Activated naive CD4-positive, alpha-beta T cell treated with anti-CD3 and anti-CD28 coated beads, Interleukin-2, amount 50 U/mL, for 72 hours (primary cell): ENCODE measurements around the gene NPBWR2. TPM values are rescaled to one million over a fixed set of nuclear protein-coding genes. Genes with fewer than 3 reads are reported as not detected.

ENCODE experiments used
- ATAC-seq, 2 donors: fragments of 150-1000 bp; cut with Tn5 transposase; 2 replicates each; pipeline ENCODE4 v1.10.0; 2021; ENCODE audit warnings: mild to moderate bottlenecking in 2 of 2, moderate library complexity in 2 of 2
- DNase-seq, 2 donors: peaks; one replicate each; pipeline ENCODE4 v3.0.0; 2021 to 2022; ENCODE audit warnings: low spot score in 2 of 2
- H3K27ac Mint-ChIP-seq, 2 donors: one replicate each; pipeline ENCODE4 v1.8.0; 2022; ENCODE audit warnings: mild to moderate bottlenecking in 2 of 2, mixed read lengths in 2 of 2
- H3K36me3 Mint-ChIP-seq, 2 donors: one replicate each; pipeline ENCODE4 v1.8.0; 2022; ENCODE audit warnings: mixed read lengths in 2 of 2
- H3K9me3 Mint-ChIP-seq, 2 donors: one replicate each; pipeline ENCODE4 v1.8.0; 2022; ENCODE audit warnings: mixed read lengths in 2 of 2
- total RNA-seq, 2 donors: library from RNA; stranded (reverse); gene quantifications; one replicate each; pipeline ENCODE4 v1.2.3, GENCODE V29; 2022

NPBWR2 gene, protein sequence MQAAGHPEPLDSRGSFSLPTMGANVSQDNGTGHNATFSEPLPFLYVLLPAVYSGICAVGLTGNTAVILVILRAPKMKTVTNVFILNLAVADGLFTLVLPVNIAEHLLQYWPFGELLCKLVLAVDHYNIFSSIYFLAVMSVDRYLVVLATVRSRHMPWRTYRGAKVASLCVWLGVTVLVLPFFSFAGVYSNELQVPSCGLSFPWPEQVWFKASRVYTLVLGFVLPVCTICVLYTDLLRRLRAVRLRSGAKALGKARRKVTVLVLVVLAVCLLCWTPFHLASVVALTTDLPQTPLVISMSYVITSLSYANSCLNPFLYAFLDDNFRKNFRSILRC
- not detected for total RNA-seq

DNA sequence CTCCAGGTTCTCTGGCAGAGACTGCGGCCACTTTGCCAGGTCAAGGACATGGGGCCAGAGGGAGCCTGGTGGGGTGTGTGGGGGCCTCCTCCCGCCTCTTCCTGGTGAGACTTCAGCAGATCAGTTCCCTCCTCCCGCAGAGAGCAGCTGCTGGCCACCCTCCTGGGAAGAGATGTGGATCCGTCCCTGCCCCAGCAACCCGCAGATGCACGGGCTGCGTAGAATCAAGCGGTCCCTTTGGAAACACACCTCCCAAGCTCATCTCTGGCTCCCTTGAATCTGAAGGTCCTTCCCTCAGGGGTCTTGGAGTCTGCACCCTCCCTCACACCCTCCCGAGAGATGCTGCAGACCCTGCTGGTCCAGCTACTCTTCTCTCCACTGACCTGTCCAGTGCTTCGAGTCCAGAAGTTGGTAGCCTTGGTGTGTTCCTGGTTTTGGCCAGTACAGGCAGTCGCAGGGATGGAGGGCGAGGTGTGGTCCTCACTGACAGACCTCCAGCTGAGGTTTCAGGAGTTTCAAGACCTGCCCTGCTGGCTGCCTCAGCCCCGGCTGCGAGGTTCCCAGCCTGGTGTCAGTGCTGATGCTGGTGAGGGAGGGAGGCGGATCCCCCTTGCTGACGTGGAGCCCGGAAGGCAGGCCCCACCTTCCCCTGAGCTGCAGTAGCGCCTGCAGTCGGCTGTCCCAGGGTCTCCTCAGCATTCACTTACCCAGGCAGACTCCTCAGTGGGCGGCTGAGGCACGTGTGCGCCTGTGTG lies at the start of gene NPBWR2:
NPBWR2 (minus strand) TSS at position 585 of the 755 bp plus-strand sequence. CDS start 734 bp downstream, outside the sequence.
- Mint-ChIP-seq H3K36me3 (no peaks in the 10 kb centered on the region), H3K9me3 (no peaks in the 10 kb centered on the region), H3K27ac (no peak within 1 kb of the TSS)
- ATAC-seq (peak in 1 of 2 donors; percentile 60), DNase-seq (peak; percentile 8 to 45)

DNA sequence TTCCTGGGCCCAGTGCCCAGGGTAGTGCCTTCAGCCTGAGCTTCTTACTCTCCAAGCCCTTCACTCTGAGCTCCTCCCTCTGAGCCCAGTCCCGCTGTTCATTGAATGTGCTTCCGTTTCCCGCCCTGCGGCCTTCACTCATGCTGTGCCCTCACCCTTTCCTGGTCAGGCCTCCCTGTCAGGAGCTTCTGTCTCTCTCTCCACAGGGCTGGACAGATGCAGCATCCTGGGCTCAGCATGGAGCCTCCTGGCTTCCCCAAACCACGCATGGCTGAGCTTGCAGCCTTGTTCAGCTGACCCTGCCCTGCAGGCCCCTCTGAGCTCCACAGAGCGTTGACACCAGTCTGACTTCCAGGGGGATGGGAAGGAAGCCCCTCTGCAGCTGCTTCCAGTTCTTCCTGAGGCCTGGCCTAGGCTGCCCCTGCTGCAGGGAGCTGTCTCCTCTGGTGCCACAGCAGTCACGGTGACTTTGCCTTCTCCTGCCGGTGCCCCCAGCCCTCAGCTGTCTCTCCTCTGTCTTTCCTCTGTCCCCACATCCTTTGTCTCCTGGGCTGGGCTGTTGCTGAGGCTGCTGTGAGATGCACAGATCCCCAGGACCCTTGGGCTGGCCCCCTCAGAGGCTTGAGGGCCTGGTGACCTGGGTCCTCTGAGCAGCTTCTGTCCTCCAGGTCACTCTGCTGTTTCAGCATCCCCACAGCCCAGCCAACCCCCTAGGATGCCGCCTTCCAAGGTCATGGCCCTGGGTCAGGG lies 48.9 kb upstream of the NPBWR2 start:
- H3K9me3 Mint-ChIP-seq = no peaks in the 10 kb centered on the region
- peak overlapping the region in 1 of 2 donors; percentile 74 for H3K27ac Mint-ChIP-seq
- peaks cover under 1% of the 10 kb centered on the region in 2 donors for H3K36me3 Mint-ChIP-seq
- DNase-seq = no peak
- ATAC-seq = no peak

DNA sequence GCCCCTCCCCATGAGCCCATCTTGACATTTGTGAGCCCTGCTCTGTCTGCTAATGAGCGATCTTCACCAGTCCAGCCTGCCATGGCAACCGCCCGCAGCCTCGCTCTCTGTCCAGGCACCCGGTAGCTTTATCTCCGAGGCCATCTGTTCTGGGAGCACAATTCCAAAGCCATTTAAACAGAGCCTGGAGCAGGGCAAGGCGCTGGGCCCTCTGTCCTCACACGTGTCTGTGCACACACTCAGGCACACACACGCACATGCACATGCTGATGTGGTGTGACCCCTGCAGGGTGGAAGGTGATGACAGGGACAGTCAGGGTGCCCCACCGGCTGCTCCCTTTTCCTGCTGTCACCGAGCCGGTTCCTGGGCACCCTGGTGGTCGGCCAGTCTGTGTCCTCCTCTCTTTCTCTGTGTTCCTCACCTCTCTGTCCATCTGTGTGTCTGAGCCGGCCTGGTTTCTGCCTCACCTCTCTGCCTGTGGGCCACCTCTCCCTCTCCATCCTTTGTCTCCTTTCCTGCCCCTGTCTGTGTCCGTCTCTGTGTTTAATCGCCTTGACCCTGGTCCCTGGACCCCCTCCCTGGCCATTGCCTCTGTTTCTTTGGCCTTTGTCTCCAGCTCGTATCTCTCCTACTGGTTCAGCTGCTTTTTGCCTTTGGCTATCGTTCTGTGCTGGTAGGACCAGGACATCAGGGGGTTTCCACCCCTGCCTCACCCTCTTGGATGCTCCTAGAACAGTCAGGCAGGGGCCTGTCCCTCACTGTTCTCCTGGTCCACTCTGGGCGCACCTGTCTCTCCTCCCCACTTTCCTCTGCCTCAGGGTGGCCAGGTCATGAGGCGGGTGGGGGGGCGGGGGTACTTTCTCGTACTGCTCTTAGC lies 48.1 kb upstream of the NPBWR2 start:
- DNase-seq (no peak), ATAC-seq (no peak)

DNA sequence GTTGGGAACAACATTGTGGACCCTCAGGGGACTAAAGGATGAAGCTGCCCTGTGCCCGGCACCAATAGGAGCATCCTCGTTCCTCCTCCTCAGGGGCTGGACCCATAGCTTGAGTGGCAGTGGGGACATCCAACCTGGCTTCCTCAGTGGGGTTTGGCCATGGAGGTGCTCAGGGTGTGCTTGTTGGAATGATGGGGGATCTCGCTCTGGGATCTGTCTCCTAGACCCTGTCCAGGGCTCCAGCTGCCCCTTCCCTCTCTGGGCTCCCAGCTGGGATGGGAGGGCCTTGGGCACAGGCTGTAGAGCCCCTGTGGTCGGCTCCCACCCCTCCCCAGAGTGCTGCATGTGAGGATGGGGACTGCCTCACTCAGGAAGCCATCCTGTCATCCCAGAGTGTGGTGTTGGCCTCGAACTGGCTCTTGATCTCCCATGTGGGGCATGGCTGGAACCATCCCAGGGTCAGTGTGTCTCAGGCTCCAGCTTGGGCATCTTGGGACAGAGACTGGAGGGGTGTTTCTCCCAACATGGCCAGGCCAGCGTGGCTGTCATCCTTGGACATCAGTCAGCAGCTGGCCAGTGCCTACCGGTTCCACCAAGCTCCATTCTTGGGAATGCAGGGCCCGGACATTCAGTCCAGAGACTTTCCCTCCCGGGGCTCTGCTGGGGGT lies 47.4 kb upstream of the NPBWR2 start:
- ATAC-seq (no peak), DNase-seq (no peak)
- no peaks in the 10 kb centered on the region for H3K9me3 Mint-ChIP-seq
- H3K27ac Mint-ChIP-seq = no peak overlapping the region
- no peaks in the 10 kb centered on the region for H3K36me3 Mint-ChIP-seq

More for the DNA sequence above, 48.1 kb upstream of the NPBWR2 start:
- H3K36me3 Mint-ChIP-seq = no peaks in the 10 kb centered on the region
- H3K27ac Mint-ChIP-seq = peak overlapping the region; percentile 60 to 74
- H3K9me3 Mint-ChIP-seq = no peaks in the 10 kb centered on the region

DNA sequence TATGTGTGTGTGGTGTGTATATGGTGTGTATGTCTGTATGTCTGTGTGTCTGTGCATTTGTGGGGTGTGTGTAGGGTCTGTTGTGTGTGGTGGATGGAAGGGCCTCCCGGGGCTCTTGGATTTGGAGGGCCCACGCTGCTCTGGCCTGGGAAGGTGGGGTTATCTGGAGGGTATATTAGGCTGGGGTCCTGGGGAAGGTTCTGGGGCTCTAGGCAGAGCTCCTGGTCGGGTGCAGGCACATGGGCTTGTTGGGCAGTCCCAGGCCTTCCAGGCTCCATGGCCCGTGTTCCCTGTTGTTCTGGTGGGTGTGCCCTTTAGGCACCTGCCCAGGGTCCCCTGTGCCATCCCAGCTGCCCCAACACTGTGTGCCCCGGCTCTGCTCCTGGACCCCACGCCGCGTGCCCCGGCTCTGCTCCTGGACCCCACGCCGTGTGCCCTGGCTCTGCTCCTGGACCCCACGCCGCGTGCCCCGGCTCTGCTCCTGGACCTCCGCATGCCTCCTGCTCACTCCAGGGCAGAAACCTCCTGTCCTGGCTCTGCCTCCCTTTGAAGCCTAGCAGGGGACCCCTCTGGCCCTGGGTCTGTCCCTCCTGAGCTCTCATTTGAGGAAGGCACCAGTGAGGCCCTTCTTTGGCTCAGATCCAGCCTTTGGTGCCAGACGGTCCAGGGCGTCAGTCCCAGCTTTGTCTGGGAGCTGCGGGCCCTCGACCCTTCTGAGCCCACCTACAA lies 46.7 kb upstream of the NPBWR2 start:
- H3K27ac Mint-ChIP-seq = no peak overlapping the region
- H3K36me3 Mint-ChIP-seq = no peaks in the 10 kb centered on the region
- no peaks in the 10 kb centered on the region for H3K9me3 Mint-ChIP-seq
- DNase-seq = no peak
- ATAC-seq = no peak

DNA sequence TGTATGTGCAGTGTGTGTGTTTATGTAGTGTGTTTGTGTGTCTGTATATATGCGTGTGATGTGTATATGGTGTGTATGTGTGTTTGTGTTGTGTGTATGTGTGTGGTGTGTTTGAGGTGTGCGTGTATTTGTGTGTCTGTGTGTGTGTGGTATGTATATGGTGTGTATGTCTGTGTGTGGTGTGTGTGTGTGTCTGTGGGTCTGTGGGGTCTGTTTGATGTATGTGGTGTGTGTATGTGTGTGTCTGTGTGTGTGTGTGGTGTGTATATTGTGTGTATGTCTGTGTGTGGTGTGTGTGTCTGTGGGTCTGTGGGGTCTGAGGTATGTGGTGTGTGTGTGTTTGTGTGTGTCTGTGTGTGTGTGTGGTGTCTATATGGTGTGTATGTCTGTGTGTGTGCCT lies 46.0 kb upstream of the NPBWR2 start:
- DNase-seq = no peak
- no peaks in the 10 kb centered on the region for H3K9me3 Mint-ChIP-seq
- no peaks in the 10 kb centered on the region for H3K36me3 Mint-ChIP-seq
- no peak overlapping the region for H3K27ac Mint-ChIP-seq
- no peak for ATAC-seq

DNA sequence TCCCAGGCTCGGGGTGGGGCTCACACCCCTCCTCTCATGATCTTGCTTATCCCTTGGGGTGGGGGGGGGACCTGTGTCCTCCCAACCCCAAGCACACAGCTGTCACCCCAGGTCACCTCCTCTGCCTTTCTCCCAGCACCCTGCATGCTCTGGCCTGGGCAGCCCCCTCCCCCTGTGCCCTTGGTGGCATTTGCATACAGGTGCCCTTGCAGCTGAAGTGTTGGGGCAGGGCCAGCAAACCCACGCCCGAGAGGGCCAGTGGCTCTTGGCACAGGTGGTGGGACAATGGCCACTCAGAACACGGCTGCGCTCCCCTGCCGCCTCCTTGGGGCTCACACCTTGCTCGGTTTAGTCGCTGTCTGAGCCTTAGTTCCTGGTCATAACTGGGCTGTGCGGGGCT lies 45.5 kb upstream of the NPBWR2 start:
- Mint-ChIP-seq H3K36me3 (no peaks in the 10 kb centered on the region), H3K9me3 (no peaks in the 10 kb centered on the region), H3K27ac (no peak overlapping the region)
- ATAC-seq (no peak), DNase-seq (no peak)

DNA sequence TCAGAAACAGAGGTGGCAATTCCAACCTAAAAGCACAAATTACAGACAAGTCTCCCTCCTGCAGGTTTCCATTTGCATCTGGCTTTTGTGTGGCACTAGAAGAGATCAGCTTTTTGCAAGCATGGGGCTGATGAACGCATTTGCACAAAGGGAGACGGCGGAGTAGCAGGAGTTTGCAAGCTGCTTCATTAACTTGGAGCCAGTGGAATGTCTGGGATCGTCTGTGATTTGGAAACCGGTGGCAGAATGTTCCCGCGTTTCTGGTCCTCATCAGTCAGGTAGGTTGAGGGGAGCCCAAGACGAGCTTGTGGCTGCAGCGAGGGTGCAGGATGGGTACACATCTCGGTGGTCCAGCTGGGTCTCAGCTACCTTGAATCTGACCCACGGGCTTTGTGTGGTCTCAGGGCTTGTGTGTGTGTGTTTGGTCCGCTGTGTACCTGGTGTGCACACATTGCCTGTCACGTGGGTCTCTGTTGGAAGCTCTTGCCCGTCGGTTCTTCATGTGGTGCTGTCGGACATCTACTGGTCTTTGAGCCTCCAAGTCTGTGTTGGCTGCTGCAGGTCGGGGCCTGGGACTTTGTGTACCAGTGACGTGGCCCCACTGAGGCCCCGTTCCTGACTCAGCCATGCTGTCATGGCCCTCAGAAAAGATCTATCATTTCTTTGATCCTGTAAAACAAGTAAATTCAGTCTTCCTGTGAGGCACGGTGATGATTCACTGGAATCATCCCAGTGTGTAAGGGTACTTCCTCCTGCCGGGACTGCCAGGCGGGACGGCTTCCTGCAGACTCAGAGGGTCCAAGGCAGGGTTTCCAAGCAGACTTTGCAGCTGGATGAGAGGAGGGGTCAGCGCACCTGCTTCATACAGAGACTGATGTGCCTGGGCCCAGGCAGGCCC lies 44.5 kb upstream of the NPBWR2 start:
- Mint-ChIP-seq H3K27ac (no peak overlapping the region), H3K9me3 (no peaks in the 10 kb centered on the region), H3K36me3 (no peaks in the 10 kb centered on the region)
- DNase-seq = no peak
- no peak for ATAC-seq

DNA sequence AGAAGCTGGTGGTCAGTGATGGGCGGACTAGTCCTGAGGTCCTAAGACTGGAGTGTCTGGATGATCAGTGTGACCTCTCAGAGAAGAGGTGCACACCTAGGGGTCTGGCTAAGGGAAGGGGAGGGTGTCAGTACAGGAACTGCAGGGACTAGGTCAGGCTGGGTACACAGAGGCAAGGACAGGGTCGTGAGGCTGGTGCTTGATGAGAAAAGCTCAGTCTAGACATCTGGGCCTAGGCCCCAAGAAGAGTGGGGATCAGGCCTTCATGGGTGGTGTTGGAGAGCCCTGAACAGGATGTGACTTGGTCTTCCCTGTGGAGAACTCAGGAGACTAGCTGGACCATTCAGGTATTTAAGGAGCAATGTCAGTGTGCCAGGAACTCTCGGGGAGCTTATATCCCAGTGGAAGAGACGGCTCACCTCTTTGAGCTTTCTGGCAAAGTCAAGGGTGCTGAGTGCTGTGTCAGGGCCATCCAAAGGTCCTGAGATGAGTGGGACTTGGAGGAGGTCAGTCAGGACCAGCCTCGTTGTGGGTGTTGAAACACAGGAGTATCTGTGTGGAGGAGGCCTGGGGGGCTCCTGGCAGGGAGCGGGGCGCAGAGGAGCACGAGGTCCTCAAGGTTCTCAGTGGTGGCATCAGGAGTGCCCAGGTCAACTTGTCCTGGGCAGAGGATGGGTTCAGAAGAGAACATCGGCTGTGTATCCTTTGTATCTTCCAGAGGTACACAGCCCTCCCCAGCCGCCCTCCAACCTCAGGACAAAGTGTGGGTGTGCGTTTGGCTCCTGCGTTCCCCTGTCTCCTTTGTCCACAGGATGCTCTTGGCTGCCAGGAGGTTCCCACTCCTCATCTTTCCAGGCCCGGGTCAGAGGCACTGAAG lies 43.6 kb upstream of the NPBWR2 start:
- peak overlapping the region in 1 of 2 donors; percentile 24 for H3K27ac Mint-ChIP-seq
- H3K9me3 Mint-ChIP-seq = no peaks in the 10 kb centered on the region
- ATAC-seq (no peak), DNase-seq (peak in 1 of 2 donors; percentile 40)
- H3K36me3 Mint-ChIP-seq = no peaks in the 10 kb centered on the region

DNA sequence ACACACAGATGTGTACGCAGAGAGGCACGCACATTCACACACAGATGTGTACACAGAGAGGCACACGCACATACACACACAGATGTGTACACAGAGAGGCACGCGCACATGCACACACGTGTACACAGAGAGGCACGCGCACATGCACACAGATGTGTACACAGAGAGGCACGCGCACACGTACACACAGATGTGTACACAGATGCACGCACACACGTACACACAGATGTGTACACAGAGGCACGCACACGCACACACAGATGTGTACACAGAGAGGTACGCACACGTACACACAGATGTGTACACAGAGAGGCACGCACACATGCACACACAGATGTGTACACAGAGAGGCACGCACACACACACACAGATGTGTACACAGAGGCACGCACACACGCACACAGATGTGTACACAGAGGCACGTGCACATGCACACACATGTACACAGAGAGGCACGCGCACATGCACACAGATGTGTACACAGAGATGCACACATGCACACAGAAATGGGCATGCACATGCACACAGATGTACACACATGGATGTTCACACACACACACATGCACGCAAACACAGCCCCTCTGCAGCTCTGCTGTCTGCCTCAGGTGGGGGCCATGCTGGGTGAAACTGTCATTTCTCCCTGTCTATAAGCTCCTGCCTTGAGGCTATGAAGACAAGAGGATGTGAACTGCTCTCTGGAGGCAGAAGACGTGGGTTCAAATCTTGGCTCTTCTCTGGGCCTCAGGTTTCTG lies 42.6 kb upstream of the NPBWR2 start:
- peaks cover 4 to 5% of the 10 kb centered on the region in 2 donors for H3K36me3 Mint-ChIP-seq
- H3K27ac Mint-ChIP-seq = no peak overlapping the region
- H3K9me3 Mint-ChIP-seq = peaks cover 2 to 5% of the 10 kb centered on the region in 2 donors
- no peak for ATAC-seq
- DNase-seq = no peak

DNA sequence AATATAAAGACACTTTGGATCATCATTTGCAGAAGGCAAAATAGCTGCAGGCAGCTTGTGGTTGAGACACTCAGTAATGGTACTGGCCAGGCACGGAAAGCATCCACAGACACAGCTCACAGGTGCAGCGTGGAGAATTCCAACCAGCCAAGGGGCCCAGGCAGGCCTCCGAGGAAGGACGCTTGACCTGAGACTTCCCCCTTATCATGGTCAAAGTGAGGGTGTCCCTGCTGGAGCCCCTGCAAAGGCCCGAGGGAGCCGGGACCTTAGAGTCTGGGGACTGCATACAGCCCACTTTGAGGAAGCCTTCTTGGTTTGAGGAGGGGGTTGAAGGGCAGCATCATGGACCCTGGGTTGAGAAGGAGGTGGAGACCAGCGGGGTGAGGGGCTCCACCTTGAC lies 41.8 kb upstream of the NPBWR2 start:
- H3K27ac Mint-ChIP-seq = no peak overlapping the region
- peaks cover 9 to 13% of the 10 kb centered on the region in 2 donors for H3K9me3 Mint-ChIP-seq
- H3K36me3 Mint-ChIP-seq = peaks cover 12 to 14% of the 10 kb centered on the region in 2 donors
- ATAC-seq (no peak), DNase-seq (peak in 1 of 2 donors; percentile 30)

DNA sequence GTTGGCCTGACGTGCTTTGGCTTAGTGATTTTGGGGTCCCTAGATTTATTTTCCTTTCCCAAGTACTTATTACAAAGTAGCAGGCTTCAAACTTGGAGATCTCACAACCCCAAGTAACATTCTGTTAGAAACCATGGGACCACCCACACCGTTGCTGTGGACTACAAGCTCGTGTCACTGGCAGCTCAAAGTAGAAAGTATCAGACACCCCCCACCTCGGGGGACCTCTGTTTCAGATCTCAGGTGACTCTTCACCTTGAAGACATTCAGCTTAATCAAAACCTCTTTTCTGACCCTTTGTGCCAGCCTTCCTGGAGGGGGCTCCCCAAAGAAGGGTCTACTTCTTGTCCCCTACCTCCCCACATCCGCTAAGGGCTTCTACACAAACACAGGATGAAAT lies 41.2 kb upstream of the NPBWR2 start:
- DNase-seq = no peak

DNA sequence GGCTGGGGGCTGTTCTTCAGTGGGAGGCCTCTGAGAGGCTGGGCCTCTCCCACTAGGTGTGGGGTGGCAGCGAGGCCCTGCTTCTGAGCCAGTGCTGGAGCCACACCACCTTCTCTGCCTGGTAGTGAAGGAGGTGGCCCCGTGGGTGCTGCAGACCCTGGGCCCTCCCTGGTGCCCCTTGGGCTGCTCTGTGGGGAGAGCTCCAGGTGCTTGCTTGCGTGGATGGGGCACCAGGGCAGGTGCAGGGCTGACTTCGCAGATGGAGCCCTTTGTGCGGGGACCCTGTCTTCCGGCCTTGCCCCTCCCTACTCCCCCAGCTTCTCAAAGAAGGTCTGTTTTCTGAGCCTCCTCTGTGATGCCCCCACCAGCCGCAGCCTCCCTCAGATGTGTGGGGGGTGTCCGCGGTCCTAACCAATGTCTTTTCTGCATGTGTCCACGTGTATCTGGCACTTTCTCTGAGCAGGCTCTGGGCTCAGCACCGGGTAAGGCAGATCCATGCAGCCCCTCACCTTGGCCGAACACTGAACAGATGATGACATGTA lies 39.6 kb upstream of the NPBWR2 start:
- ATAC-seq (no peak), DNase-seq (peak in 1 of 2 donors; percentile 11)
- H3K27ac Mint-ChIP-seq = no peak overlapping the region
- peaks cover 13 to 15% of the 10 kb centered on the region in 2 donors for H3K36me3 Mint-ChIP-seq
- H3K9me3 Mint-ChIP-seq = peaks cover 11 to 13% of the 10 kb centered on the region in 2 donors

More for the DNA sequence above, 41.2 kb upstream of the NPBWR2 start:
- ATAC-seq = no peak
- Mint-ChIP-seq H3K36me3 (peaks cover 13 to 15% of the 10 kb centered on the region in 2 donors), H3K9me3 (peaks cover 11 to 13% of the 10 kb centered on the region in 2 donors), H3K27ac (no peak overlapping the region)
